Activated CD8-positive, alpha-beta memory T cell treated with anti-CD3 and anti-CD28 coated beads, Interleukin-2, amount 50 U/mL, for 24 hours (primary cell): ENCODE data around the gene UNC79.

Experiments used
- DNase-seq: peaks from one replicate; pipeline ENCODE4 v3.0.0-alpha.2; 2020; ENCODE audit errors: extremely low read depth

Gene UNC79

GRCh38 chr14:93748208-93749075, 317.7 kb downstream of the UNC79 start:
- no peak for DNase-seq

GRCh38 chr14:93749076-93749420, 318.3 kb downstream of the UNC79 start:
- DNase-seq, result no peak

GRCh38 chr14:93751946-93752655, 321.4 kb downstream of the UNC79 start:
- no peak for DNase-seq

DNA sequence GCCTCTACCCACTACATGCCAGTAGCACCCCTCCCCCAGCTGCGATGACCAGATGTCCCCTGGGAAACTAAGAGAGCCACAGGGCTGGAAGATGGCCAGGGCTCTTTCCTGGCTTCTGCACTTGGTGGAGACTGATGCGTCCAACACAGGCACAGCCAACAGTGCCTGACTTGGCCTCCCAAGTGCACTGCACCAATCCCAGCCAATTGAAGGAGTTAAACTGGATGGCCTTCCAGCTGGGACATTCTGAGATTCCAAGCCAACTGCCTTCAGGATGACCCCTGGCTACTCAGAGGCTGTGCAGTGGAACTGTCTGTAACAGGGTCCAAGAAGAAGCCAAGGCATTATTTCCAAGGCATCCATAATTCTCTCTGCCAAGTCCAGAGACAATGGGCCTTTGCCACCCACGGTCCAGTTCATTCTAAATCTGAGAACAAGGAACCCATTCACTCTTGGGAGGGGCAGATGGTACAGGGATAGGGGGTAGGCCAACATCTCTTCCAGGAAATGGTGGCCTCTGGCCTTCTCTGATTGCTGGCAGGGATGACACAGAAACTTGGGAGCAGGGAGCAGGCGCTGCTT, 322.3 kb downstream of the UNC79 start:
- DNase-seq, result no peak

GRCh38 chr14:93753647-93754046, 322.9 kb downstream of the UNC79 start:
- DNase-seq, result no peak

GRCh38 chr14:93757206-93757605, 326.5 kb downstream of the UNC79 start:
- DNase-seq, result no peak
